ENCODE results near the gene NAA25. TPM values are rescaled to one million over a fixed set of nuclear protein-coding genes. Genes with fewer than 3 reads are reported as not detected.

The NAA25 gene
- total and polyA plus RNA-seq, 3 experiments from 2014 or later, result 18.4 to 41.5 (median 39.0) TPM

DNA sequence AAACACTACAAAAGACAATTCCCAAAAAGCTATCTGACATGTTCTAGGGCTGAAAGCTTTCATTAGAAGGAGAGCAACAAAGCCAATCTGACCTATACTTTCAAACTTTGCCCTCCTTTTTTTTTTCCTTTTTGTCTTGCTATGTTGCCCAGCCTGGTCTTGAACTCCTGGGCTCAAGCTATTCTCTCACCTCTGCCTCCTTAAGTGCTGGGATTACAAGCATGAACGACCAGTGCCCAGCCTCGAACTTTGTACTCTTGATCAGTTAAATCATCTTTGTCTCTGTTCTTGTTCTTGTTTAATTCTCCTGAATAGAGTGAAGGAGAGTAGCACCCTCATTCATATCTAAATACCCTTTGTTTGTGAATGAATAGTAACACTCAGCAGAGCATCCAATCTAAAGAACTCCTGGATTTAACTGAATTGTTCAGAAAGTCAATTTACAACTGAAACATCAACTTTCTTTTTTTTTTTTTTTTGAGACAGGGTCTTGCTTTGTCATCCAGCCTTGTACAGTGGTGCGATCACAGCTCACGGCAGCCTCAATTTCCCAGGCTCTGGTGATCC lies 73.3 kb downstream of the NAA25 start:
- CTCF ChIA-PET, result interaction anchor here (1.0 kb wide), 1 partner anchor 44 kb away, joined by 3 read pairs; no protein-coding TSS in a partner anchor

DNA sequence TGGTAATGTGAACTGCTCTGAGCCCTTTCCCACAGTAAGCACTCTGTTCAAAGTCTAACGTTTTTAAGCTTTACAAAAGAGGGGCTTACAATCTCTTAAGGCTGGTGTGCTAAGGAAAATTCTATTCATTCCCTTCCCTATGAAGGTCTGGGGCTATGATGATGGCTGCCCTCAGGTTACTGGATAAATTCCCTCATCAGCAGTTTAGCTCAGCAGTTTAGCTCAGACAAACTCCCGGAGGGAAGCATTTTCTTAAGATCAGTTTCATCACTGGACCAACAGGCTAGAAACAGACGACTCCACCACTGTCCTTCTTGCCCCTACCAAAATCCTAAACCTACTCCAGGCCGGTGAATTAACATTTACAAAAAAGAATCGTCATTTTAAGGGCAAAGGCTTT lies 76.3 kb downstream of the NAA25 start:
- no peaks in the 10 kb centered on the region for H3K4me1 ChIP-seq (ENCODE audit: insufficient read depth, low read length)
- no peaks in the 10 kb centered on the region for H3K9me3 ChIP-seq (ENCODE audit: low read length)
- Mint-ChIP-seq H3K36me3 (peaks cover 0 to 69% (median 14%) of the 10 kb centered on the region in 3 donors), H3K27me3 (no peaks in the 10 kb centered on the region), H3K27ac (peak overlapping the region in 2 of 8 donors; percentile 46 to 60), H3K9me3 (no peaks in the 10 kb centered on the region), H3K4me3 (no peak overlapping the region), H3K4me1 (peaks cover 0 to 12% (median 5%) of the 10 kb centered on the region in 3 donors)
- no peak overlapping the region for H3K27ac ChIP-seq (ENCODE audit: low read depth, low read length)
- CTCF ChIA-PET, result interaction anchor here (1.5 kb wide), 2 partner anchors 9 to 87 kb away, joined by 3 read pairs; no protein-coding TSS in a partner anchor
- no peaks in the 10 kb centered on the region for H3K27me3 ChIP-seq (ENCODE audit: insufficient read depth, low read length, poor library complexity, severe bottlenecking)
- POLR2A ChIA-PET, result no interaction called here
- peaks cover 24% of the 10 kb centered on the region for H3K36me3 ChIP-seq (ENCODE audit: insufficient read depth, low read length)
- no peak overlapping the region for H3K4me3 ChIP-seq (ENCODE audit: low read length)
- DNase-seq, result no peak

More for the DNA sequence above, 73.3 kb downstream of the NAA25 start:
- peaks cover 34% of the 10 kb centered on the region for H3K36me3 ChIP-seq (ENCODE audit: insufficient read depth, low read length)
- no peaks in the 10 kb centered on the region for H3K27me3 Mint-ChIP-seq
- peak overlapping the region in 4 of 8 donors; percentile 31 to 70 (median 42) for H3K27ac Mint-ChIP-seq
- H3K27ac ChIP-seq (ENCODE audit: low read depth, low read length), result no peak overlapping the region
- POLR2A ChIA-PET, result no interaction called here
- H3K9me3 ChIP-seq (ENCODE audit: low read length), result no peaks in the 10 kb centered on the region
- H3K27me3 ChIP-seq (ENCODE audit: insufficient read depth, low read length, poor library complexity, severe bottlenecking), result no peaks in the 10 kb centered on the region
- H3K4me3 Mint-ChIP-seq, result no peak overlapping the region
- H3K36me3 Mint-ChIP-seq, result peaks cover 0 to 78% (median 26%) of the 10 kb centered on the region in 3 donors
- peaks cover 0 to 7% (median 0%) of the 10 kb centered on the region in 3 donors for H3K4me1 Mint-ChIP-seq
- DNase-seq, result no peak
- H3K9me3 Mint-ChIP-seq, result no peaks in the 10 kb centered on the region
- H3K4me3 ChIP-seq (ENCODE audit: low read length), result no peak overlapping the region
- no peaks in the 10 kb centered on the region for H3K4me1 ChIP-seq (ENCODE audit: insufficient read depth, low read length)

DNA sequence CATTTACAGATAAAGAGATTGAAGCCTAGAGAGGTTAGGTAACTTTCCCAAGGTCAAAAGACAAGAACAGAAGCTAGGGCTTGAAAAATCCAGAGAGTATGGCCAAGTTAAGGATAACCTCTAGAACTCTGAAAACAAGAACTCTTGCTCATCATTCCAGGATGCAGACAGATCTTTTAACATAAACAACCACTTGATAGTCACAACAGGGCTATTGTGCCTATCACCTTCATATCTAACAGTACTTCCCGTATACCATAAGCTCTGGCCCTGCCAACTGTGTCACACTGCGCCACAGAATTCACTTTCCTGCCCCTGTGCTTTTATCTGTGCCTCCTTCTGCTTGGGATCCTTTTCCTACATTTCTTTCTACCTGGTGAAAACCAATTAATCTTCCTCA lies 77.1 kb downstream of the NAA25 start:
- Mint-ChIP-seq H3K4me3 (no peak overlapping the region), H3K27ac (peak overlapping the region in 7 of 8 donors; percentile 18 to 87 (median 71)), H3K36me3 (peaks cover 0 to 63% (median 14%) of the 10 kb centered on the region in 3 donors), H3K27me3 (no peaks in the 10 kb centered on the region), H3K4me1 (peaks cover 0 to 17% (median 5%) of the 10 kb centered on the region in 3 donors), H3K9me3 (no peaks in the 10 kb centered on the region)
- Histone ChIP-seq H3K4me1 (ENCODE audit: insufficient read depth, low read length) (peaks cover under 1% of the 10 kb centered on the region), H3K27me3 (ENCODE audit: insufficient read depth, low read length, poor library complexity, severe bottlenecking) (no peaks in the 10 kb centered on the region), H3K9me3 (ENCODE audit: low read length) (no peaks in the 10 kb centered on the region), H3K27ac (ENCODE audit: low read depth, low read length) (peak overlapping the region; percentile 11), H3K4me3 (ENCODE audit: low read length) (no peak overlapping the region), H3K36me3 (ENCODE audit: insufficient read depth, low read length) (peaks cover 18% of the 10 kb centered on the region)
- POLR2A ChIA-PET, result interaction anchor here (0.8 kb wide), 1 partner anchor 30 kb away, joined by 3 read pairs; no protein-coding TSS in a partner anchor
- CTCF ChIA-PET, result interaction anchor here (1.5 kb wide), 2 partner anchors 8 to 86 kb away, joined by 3 read pairs; no protein-coding TSS in a partner anchor
- no peak for DNase-seq

DNA sequence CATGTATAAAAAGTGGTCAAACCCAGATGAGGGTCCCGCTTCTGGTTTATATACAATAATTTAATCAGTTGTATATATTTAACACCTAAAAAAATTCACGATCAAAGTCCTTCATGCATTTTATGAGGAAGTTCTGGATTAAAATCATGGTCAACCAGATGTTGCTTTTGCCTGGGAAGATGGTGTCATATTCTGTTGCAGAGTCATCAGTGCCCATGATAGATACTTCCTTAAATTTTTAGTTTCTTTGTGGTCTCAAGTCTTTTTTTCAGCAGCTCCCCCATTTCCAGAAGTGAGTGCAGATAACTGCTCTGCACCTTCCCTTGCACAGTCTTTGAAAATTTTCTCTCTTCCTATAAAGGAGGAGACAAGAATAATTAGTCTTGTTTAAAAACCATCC lies 79.3 kb downstream of the NAA25 start:
- no peak for DNase-seq
- H3K4me3 ChIP-seq (ENCODE audit: low read length), result no peak overlapping the region
- Mint-ChIP-seq H3K4me3 (no peak overlapping the region), H3K27ac (peak overlapping the region in 4 of 8 donors; percentile 8 to 76 (median 48)), H3K27me3 (no peaks in the 10 kb centered on the region), H3K4me1 (peaks cover 11 to 28% (median 13%) of the 10 kb centered on the region in 3 donors), H3K9me3 (no peaks in the 10 kb centered on the region), H3K36me3 (peaks cover 0 to 61% (median 15%) of the 10 kb centered on the region in 3 donors)
- ChIA-PET POLR2A (interaction anchor here (1.0 kb wide), 1 partner anchor 16 kb away, joined by 3 read pairs; the partner anchor contains the start of genes ERP29 and TMEM116), CTCF (interaction anchor here (1.1 kb wide), 1 partner anchor 8 kb away, joined by 3 read pairs; no protein-coding TSS in a partner anchor)
- no peak overlapping the region for H3K27ac ChIP-seq (ENCODE audit: low read depth, low read length)
- no peaks in the 10 kb centered on the region for H3K27me3 ChIP-seq (ENCODE audit: insufficient read depth, low read length, poor library complexity, severe bottlenecking)
- H3K4me1 ChIP-seq (ENCODE audit: insufficient read depth, low read length), result peaks cover 9% of the 10 kb centered on the region
- no peaks in the 10 kb centered on the region for H3K9me3 ChIP-seq (ENCODE audit: low read length)
- peaks cover 16% of the 10 kb centered on the region for H3K36me3 ChIP-seq (ENCODE audit: insufficient read depth, low read length)

DNA sequence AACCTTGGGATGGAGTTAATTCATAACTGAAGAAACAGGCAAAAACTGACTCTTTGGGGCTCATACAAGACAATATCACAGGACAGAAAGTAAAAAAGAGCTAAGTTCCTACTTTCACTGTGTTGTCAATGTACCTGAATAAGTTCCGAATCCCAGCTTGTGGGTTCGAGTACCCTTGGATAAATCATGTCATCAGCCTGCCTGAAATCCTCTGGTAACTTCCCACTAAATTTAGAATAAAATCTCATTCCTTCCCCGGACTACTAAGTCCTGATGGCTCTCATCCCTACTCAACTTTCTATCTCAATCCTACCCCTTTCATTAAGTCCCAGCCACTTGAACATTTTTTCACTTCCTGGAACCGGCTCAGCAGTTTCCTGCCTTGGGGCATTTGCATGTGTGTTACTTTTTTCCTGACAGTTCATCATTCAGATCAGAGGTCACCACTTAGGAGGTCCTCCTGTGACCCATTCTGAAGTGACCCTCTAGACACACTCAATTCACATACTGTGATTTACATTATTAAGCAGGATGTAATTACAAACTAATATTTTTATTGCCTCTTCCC lies 82.7 kb downstream of the NAA25 start:
- DNase-seq, result no peak
- Mint-ChIP-seq H3K9me3 (no peaks in the 10 kb centered on the region), H3K27me3 (no peaks in the 10 kb centered on the region), H3K27ac (peak overlapping the region in 6 of 8 donors; percentile 45 to 87 (median 50)), H3K4me3 (no peak overlapping the region), H3K36me3 (peaks cover 4 to 67% (median 12%) of the 10 kb centered on the region in 3 donors), H3K4me1 (peaks cover 22 to 43% (median 28%) of the 10 kb centered on the region in 3 donors)
- no peaks in the 10 kb centered on the region for H3K9me3 ChIP-seq (ENCODE audit: low read length)
- CTCF ChIA-PET, result interaction anchor here (1.7 kb wide), 1 partner anchor 12 kb away, joined by 5 read pairs; no protein-coding TSS in a partner anchor
- no peak overlapping the region for H3K4me3 ChIP-seq (ENCODE audit: low read length)
- peaks cover 18% of the 10 kb centered on the region for H3K36me3 ChIP-seq (ENCODE audit: insufficient read depth, low read length)
- POLR2A ChIA-PET, result interaction anchor here (0.8 kb wide), 1 partner anchor 12 kb away, joined by 10 read pairs; no protein-coding TSS in a partner anchor
- H3K27me3 ChIP-seq (ENCODE audit: insufficient read depth, low read length, poor library complexity, severe bottlenecking), result no peaks in the 10 kb centered on the region
- peaks cover 9% of the 10 kb centered on the region for H3K4me1 ChIP-seq (ENCODE audit: insufficient read depth, low read length)
- no peak overlapping the region for H3K27ac ChIP-seq (ENCODE audit: low read depth, low read length)

DNA sequence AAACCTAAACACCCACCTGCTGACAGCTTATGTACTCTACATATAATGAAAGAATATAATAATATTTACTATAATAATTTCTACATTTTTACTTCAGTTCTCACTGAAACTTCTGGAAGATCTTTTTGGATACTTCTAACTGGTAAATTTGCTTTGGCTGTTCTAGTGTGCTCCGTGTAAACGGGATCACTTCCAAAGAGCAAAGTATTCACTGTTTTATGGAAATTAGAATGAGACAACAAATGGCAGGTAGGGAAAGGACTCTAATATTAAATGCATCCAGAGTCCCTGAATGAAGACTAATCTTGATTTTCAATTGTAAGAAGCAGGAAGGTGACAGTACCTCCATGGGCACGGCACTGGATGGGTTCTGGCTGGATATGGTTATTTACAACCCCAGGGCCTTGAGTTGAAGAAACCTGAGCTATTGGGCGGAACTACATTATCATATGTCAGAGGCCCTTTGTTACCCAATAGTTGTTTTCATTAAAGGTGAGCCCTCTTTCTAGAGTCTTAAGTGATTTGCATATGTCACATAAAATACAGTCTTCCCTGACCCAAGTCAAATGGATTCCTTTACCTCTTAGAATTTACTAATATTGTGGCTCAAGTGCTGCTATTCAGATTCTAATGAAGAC lies 84.7 kb downstream of the NAA25 start:
- H3K27me3 ChIP-seq (ENCODE audit: insufficient read depth, low read length, poor library complexity, severe bottlenecking), result no peaks in the 10 kb centered on the region
- no peak overlapping the region for H3K4me3 Mint-ChIP-seq
- H3K9me3 ChIP-seq (ENCODE audit: low read length), result no peaks in the 10 kb centered on the region
- ChIA-PET CTCF (interaction anchor here (0.8 to 1.7 kb wide), 3 partner anchors 9 to 79 kb away, joined by 3 to 5 read pairs (median 4); no protein-coding TSS in a partner anchor), POLR2A (no interaction called here)
- H3K4me1 ChIP-seq (ENCODE audit: insufficient read depth, low read length), result peaks cover 20% of the 10 kb centered on the region
- H3K27ac Mint-ChIP-seq, result peak overlapping the region in 5 of 8 donors; percentile 7 to 68 (median 32)
- H3K9me3 Mint-ChIP-seq, result no peaks in the 10 kb centered on the region
- no peaks in the 10 kb centered on the region for H3K27me3 Mint-ChIP-seq
- no peak overlapping the region for H3K27ac ChIP-seq (ENCODE audit: low read depth, low read length)
- peaks cover 30% of the 10 kb centered on the region for H3K36me3 ChIP-seq (ENCODE audit: insufficient read depth, low read length)
- peaks cover 4 to 74% (median 7%) of the 10 kb centered on the region in 3 donors for H3K36me3 Mint-ChIP-seq
- peaks cover 36 to 64% (median 47%) of the 10 kb centered on the region in 3 donors for H3K4me1 Mint-ChIP-seq
- no peak for DNase-seq
- H3K4me3 ChIP-seq (ENCODE audit: low read length), result no peak overlapping the region

DNA sequence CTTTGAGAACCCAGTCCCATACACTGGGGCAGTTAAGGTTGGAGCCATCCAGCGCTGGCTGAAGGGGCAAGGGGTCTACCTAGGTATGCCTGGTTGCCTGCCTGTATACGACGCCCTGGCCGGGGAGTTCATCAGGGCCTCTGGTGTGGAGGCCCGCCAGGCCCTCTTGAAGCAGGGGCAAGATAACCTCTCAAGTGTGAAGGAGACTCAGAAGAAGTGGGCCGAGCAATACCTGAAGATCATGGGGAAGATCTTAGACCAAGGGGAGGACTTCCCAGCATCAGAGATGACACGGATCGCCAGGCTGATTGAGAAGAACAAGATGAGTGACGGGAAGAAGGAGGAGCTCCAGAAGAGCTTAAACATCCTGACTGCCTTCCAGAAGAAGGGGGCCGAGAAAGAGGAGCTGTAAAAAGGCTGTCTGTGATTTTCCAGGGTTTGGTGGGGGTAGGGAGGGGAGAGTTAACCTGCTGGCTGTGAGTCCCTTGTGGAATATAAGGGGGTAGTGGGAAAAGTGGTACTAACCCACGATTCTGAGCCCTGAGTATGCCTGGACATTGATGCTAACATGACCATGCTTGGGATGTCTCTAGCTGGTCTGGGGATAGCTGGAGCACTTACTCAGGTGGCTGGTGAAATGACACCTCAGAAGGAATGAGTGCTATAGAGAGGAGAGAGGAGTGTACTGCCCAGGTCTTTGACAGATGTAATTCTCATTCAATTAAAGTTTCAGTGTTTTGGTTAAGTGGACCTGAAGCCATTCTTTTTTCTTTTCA lies 86.2 kb downstream of the NAA25 start:
- Histone ChIP-seq H3K9me3 (ENCODE audit: low read length) (no peaks in the 10 kb centered on the region), H3K27ac (ENCODE audit: low read depth, low read length) (no peak overlapping the region), H3K4me1 (ENCODE audit: insufficient read depth, low read length) (peaks cover 32% of the 10 kb centered on the region), H3K4me3 (ENCODE audit: low read length) (no peak overlapping the region), H3K36me3 (ENCODE audit: insufficient read depth, low read length) (peaks cover 32% of the 10 kb centered on the region), H3K27me3 (ENCODE audit: insufficient read depth, low read length, poor library complexity, severe bottlenecking) (no peaks in the 10 kb centered on the region)
- H3K4me3 Mint-ChIP-seq, result peak overlapping the region in 1 of 7 donors; percentile 15
- peaks cover 4 to 75% (median 10%) of the 10 kb centered on the region in 3 donors for H3K36me3 Mint-ChIP-seq
- ChIA-PET POLR2A (interaction anchor here (0.6 kb wide), 1 partner anchor 53 kb away, joined by 8 read pairs; no protein-coding TSS in a partner anchor), CTCF (interaction anchor here (1.0 to 2.5 kb wide), 3 partner anchors 9 to 78 kb away, joined by 3 to 6 read pairs (median 4); partner anchors contain the start of genes ERP29 and TMEM116)
- no peaks in the 10 kb centered on the region for H3K27me3 Mint-ChIP-seq
- no peak for DNase-seq
- peak overlapping the region in 7 of 8 donors; percentile 3 to 74 (median 51) for H3K27ac Mint-ChIP-seq
- H3K9me3 Mint-ChIP-seq, result no peaks in the 10 kb centered on the region
- peaks cover 47 to 73% (median 56%) of the 10 kb centered on the region in 3 donors for H3K4me1 Mint-ChIP-seq
